RWPE2 (cell line): Measurements from ENCODE around the gene MCC.

Experiments
- ATAC-seq: fragments of 200-7000 bp; cut with Tn5 transposase; 3 replicates; pipeline ENCODE4 v1.9.1; 2021; ENCODE audit warnings: low read depth
- DNase-seq: peaks from one replicate; pipeline ENCODE4 v3.0.0-alpha.2; 2020; ENCODE audit warnings: low spot score
- H3K27ac ChIP-seq: fragments of 450-650 bp; 2 replicates; pipeline ENCODE4 v1.5.1; 2017; ENCODE audit warnings: mild to moderate bottlenecking; ENCODE audit not compliant: poor library complexity, severe bottlenecking
- H3K27me3 ChIP-seq: fragments of 250-450 bp; sonication (Bioruptor Pico); 2 replicates; pipeline ENCODE4 v1.5.1; 2021; ENCODE audit warnings: mild to moderate bottlenecking, moderate library complexity; ENCODE audit not compliant: insufficient read depth, poor library complexity, severe bottlenecking
- H3K36me3 ChIP-seq: fragments of 250-450 bp; sonication (Bioruptor Pico); 2 replicates; pipeline ENCODE4 v1.5.1; 2020; ENCODE audit warnings: low read depth, mild to moderate bottlenecking, moderate library complexity
- H3K4me1 ChIP-seq: fragments of 250-450 bp; sonication (Bioruptor Pico); 2 replicates; pipeline ENCODE4 v1.5.1; 2021; ENCODE audit warnings: mild to moderate bottlenecking, moderate library complexity; ENCODE audit not compliant: insufficient read depth, poor library complexity, severe bottlenecking
- H3K4me3 ChIP-seq: fragments of 250-450 bp; sonication (Bioruptor Pico); 2 replicates; pipeline ENCODE4 v1.5.1; 2021; ENCODE audit warnings: mild to moderate bottlenecking, moderate library complexity; ENCODE audit not compliant: severe bottlenecking
- H3K9me3 ChIP-seq: fragments of 250-450 bp; sonication (Bioruptor Pico); 2 replicates; pipeline ENCODE4 v1.5.1; 2021; ENCODE audit warnings: mild to moderate bottlenecking, moderate library complexity; ENCODE audit not compliant: severe bottlenecking
- TF ChIP-seq, protein P1 (sequence below): fragments of 450-650 bp; IDR thresholded peaks from one replicate; pipeline ENCODE4 v1.5.1; 2017; ENCODE audit warnings: mild to moderate bottlenecking, moderate library complexity; ENCODE audit not compliant: poor library complexity, severe bottlenecking

The MCC gene

DNA sequence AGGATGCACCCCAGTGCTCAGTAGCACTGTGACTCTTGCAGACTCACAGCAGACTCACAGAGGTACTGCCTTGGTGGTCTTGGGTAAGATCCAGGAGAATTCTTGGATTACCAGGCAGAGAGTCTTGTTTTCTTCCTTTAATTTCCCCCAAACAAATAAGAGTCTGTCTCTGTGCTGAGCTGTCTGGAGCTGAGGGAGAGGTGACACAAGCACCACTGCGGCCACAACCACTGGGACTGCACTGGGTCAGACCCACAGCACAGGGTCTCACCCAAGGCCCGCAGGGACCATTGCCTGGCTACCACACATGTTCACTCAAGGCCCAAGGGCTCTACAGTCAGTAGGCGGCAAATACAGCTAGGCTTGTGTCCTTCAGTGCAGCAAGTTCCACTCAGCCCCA lies 13.8 kb upstream of the MCC start:
- TF ChIP-seq, protein P1, sequence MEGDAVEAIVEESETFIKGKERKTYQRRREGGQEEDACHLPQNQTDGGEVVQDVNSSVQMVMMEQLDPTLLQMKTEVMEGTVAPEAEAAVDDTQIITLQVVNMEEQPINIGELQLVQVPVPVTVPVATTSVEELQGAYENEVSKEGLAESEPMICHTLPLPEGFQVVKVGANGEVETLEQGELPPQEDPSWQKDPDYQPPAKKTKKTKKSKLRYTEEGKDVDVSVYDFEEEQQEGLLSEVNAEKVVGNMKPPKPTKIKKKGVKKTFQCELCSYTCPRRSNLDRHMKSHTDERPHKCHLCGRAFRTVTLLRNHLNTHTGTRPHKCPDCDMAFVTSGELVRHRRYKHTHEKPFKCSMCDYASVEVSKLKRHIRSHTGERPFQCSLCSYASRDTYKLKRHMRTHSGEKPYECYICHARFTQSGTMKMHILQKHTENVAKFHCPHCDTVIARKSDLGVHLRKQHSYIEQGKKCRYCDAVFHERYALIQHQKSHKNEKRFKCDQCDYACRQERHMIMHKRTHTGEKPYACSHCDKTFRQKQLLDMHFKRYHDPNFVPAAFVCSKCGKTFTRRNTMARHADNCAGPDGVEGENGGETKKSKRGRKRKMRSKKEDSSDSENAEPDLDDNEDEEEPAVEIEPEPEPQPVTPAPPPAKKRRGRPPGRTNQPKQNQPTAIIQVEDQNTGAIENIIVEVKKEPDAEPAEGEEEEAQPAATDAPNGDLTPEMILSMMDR = no peak
- H3K9me3 ChIP-seq = no peaks in the 10 kb centered on the region
- ATAC-seq = no peak
- no peak overlapping the region for H3K27ac ChIP-seq
- H3K27me3 ChIP-seq = no peaks in the 10 kb centered on the region
- H3K36me3 ChIP-seq = no peaks in the 10 kb centered on the region
- DNase-seq = no peak
- H3K4me3 ChIP-seq = no peak overlapping the region
- peaks cover 9% of the 10 kb centered on the region for H3K4me1 ChIP-seq

DNA sequence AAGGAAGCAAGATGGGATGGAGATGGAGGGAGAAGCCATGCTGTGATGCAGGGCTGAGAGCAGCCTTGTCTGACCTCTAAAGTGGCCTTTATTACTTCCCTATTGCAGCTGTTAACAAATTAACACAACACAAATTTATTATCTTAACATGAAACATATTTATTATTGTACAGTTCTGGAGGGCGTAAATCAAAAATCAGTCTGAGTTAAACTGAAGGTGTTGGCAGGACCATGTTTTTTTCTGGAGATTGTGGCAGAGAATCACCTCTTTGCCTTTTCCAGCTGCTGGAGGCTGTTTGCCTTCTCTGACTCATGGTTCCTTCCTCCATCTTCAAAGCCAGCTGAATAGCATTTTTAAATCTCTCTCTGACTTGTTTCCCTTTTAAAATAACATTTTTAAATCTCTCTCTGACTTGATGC lies 7.2 kb upstream of the MCC start:
- H3K4me1 ChIP-seq = peaks cover 8% of the 10 kb centered on the region
- no peak overlapping the region for H3K27ac ChIP-seq
- H3K9me3 ChIP-seq = no peaks in the 10 kb centered on the region
- TF ChIP-seq, protein P1 = no peak
- DNase-seq = no peak
- ATAC-seq = peak; percentile 82
- no peaks in the 10 kb centered on the region for H3K36me3 ChIP-seq
- no peaks in the 10 kb centered on the region for H3K27me3 ChIP-seq
- no peak overlapping the region for H3K4me3 ChIP-seq

DNA sequence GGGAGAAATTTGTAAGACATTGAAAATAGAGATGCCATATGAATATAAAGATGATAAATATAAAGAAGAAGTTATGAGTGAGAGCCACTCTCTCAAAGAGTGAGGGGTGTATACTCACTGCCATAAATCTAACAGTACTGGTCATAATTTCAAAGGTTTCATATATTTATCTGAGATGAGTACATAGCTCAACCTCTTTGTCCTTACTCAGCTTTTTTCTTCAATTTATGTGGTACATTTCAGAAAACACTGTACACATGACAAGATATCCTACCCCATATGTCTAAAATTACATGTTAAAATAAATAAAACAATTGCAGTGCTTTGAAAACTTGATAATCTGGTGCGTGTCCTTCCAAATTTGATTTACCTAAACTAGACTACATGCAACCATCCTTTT lies 5.2 kb upstream of the MCC start:
- no peak overlapping the region for H3K27ac ChIP-seq
- DNase-seq (no peak), ATAC-seq (no peak)
- H3K36me3 ChIP-seq = no peaks in the 10 kb centered on the region
- H3K9me3 ChIP-seq = no peaks in the 10 kb centered on the region
- no peak overlapping the region for H3K4me3 ChIP-seq
- peaks cover 18% of the 10 kb centered on the region for H3K4me1 ChIP-seq
- TF ChIP-seq, protein P1 = no peak
- no peaks in the 10 kb centered on the region for H3K27me3 ChIP-seq

DNA sequence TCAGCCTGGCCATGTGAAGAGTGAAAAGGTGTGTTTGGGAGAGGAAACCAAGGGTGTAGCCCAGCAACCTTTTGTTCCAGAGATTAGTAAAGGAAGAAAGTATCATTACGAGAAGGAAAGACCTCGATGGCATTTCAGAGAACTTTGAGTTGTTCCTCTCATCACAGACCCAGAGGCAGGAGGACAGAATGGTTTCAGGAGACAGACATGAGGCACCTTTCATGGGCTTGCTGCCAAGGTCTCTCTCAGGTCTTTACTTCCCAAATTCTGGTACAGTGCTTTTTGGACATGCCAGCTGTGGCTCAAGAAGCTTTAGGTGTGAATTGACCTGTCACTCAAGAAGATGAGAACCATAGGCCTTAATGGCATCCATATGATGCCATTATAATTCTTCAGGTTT lies 2.8 kb upstream of the MCC start:
- DNase-seq = no peak
- TF ChIP-seq, protein P1 = no peak

DNA sequence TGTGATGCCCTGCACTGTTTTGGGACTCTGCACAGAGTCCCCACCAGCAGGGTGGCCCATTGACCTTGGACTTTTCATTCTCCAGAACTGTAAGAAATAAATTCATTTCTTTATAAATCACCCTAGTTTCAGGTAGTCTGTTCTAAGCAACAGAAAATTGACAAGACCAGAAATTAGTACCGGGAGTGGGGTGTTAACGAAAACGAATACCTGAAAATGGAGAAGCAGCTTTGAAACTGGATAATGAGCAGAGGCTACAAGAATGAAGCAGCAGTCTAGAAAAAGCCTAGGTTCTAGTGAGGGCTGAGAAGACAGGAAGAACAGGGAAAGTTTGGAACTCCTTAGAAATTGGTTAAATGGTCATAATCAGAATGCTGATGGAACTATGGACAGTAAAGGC lies 2.1 kb upstream of the MCC start:
- DNase-seq (no peak), ATAC-seq (no peak)
- Histone ChIP-seq H3K27me3 (no peaks in the 10 kb centered on the region), H3K4me1 (peaks cover 12% of the 10 kb centered on the region), H3K27ac (peak overlapping the region; percentile 58), H3K36me3 (no peaks in the 10 kb centered on the region), H3K9me3 (no peaks in the 10 kb centered on the region), H3K4me3 (no peak overlapping the region)
- TF ChIP-seq, protein P1 = no peak

More for the DNA sequence above, 2.8 kb upstream of the MCC start:
- Histone ChIP-seq H3K9me3 (no peaks in the 10 kb centered on the region), H3K4me1 (peaks cover 18% of the 10 kb centered on the region), H3K27me3 (no peaks in the 10 kb centered on the region), H3K36me3 (no peaks in the 10 kb centered on the region), H3K27ac (no peak overlapping the region), H3K4me3 (no peak overlapping the region)
- ATAC-seq = no peak
